ENCODE data around the gene ZNF540. TPM values are rescaled to one million over a fixed set of nuclear protein-coding genes. Genes with fewer than 3 reads are reported as not detected.

The ZNF540 gene
- total and polyA plus RNA-seq, 9 of the 15 experiments (the other 6 are each of a cell fraction or from before 2014, with no cell fraction given): 0.20 to 0.95 (median 0.44) TPM

DNA sequence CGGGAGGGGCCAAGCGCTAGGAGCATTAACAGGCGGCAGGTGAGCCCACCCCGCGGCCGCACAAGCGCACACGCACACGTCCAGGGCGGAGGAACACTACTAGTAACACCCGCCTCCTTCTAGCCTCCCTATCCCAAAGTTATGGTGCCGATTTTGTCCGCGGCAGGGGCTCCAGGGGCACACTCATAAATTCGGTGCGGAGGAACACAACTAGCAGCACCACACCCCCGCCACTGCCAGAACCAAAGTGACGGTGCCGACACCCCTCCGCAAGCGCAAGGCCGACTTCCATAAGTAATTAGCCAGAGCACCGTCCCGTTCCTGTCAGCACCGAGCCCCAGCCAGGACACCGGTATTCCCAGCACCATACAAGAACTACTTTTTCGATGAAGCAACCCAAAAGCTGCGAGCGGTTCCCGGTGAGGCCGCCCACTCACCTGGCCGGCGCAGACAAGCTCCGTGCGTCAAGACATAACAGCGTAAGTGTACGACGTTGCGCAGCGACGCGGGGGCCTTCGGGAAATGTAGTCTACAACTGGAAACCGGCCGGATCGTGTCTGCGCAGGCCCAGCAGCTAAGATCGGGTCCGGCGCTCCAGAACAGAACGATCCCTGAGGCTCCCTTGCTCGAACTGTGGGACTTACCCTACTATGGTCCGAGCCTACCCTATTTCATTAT, at the start of gene ZNF540, which contains the start of gene ZNF571 (continued):
- TF ChIP-seq CSDE1 (IDR thresholded peaks at IDR 0.05): no peak
- no peak for TF ChIP-seq SREBF2 (CRISPR knock-in tag; IDR thresholded peaks at IDR 0.05)
- TF ChIP-seq ATF1 (CRISPR knock-in tag; IDR thresholded peaks at IDR 0.05): peak; percentile 51; the same call in 1 of the 2 replicates
- TF ChIP-seq ATF1 (tag; IDR thresholded peaks at IDR 0.05): peak; percentile 96
- peak; percentile 97 for TF ChIP-seq NCOA6 (IDR thresholded peaks at IDR 0.05)
- TF ChIP-seq EP400 (IDR thresholded peaks at IDR 0.05): peak; percentile 59
- no peak for TF ChIP-seq GTF2F1 (IDR thresholded peaks at IDR 0.05; ENCODE audit: low read depth, low read length)
- TF ChIP-seq, protein P1, sequence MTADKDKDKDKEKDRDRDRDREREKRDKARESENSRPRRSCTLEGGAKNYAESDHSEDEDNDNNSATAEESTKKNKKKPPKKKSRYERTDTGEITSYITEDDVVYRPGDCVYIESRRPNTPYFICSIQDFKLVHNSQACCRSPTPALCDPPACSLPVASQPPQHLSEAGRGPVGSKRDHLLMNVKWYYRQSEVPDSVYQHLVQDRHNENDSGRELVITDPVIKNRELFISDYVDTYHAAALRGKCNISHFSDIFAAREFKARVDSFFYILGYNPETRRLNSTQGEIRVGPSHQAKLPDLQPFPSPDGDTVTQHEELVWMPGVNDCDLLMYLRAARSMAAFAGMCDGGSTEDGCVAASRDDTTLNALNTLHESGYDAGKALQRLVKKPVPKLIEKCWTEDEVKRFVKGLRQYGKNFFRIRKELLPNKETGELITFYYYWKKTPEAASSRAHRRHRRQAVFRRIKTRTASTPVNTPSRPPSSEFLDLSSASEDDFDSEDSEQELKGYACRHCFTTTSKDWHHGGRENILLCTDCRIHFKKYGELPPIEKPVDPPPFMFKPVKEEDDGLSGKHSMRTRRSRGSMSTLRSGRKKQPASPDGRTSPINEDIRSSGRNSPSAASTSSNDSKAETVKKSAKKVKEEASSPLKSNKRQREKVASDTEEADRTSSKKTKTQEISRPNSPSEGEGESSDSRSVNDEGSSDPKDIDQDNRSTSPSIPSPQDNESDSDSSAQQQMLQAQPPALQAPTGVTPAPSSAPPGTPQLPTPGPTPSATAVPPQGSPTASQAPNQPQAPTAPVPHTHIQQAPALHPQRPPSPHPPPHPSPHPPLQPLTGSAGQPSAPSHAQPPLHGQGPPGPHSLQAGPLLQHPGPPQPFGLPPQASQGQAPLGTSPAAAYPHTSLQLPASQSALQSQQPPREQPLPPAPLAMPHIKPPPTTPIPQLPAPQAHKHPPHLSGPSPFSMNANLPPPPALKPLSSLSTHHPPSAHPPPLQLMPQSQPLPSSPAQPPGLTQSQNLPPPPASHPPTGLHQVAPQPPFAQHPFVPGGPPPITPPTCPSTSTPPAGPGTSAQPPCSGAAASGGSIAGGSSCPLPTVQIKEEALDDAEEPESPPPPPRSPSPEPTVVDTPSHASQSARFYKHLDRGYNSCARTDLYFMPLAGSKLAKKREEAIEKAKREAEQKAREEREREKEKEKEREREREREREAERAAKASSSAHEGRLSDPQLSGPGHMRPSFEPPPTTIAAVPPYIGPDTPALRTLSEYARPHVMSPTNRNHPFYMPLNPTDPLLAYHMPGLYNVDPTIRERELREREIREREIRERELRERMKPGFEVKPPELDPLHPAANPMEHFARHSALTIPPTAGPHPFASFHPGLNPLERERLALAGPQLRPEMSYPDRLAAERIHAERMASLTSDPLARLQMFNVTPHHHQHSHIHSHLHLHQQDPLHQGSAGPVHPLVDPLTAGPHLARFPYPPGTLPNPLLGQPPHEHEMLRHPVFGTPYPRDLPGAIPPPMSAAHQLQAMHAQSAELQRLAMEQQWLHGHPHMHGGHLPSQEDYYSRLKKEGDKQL (CRISPR knock-in tag; IDR thresholded peaks at IDR 0.05; ENCODE audit: borderline replicate concordance): no peak
- peak; percentile 76 to 80; a peak in 3 of 4 replicates for TF ChIP-seq SIX5 (IDR thresholded peaks at IDR 0.05; ENCODE audit: borderline replicate concordance in 1 of 2, insufficient read depth in 1 of 2, low read depth in 1 of 2, low read length in 2 of 2)
- TF ChIP-seq HCFC1 (IDR thresholded peaks at IDR 0.05; ENCODE audit: low read depth, low read length): peak; percentile 94
- no peak for TF ChIP-seq NFE2L1 (tag; IDR thresholded peaks at IDR 0.05; ENCODE audit: borderline replicate concordance, low read depth)
- no peak for TF ChIP-seq MEF2D (tag; conservative IDR thresholded peaks at IDR 0.05; ENCODE audit: low read depth)
- TF ChIP-seq, protein P2, sequence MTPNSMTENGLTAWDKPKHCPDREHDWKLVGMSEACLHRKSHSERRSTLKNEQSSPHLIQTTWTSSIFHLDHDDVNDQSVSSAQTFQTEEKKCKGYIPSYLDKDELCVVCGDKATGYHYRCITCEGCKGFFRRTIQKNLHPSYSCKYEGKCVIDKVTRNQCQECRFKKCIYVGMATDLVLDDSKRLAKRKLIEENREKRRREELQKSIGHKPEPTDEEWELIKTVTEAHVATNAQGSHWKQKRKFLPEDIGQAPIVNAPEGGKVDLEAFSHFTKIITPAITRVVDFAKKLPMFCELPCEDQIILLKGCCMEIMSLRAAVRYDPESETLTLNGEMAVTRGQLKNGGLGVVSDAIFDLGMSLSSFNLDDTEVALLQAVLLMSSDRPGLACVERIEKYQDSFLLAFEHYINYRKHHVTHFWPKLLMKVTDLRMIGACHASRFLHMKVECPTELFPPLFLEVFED (CRISPR knock-in tag; conservative IDR thresholded peaks at IDR 0.05): no peak
- 0 out of 2 replicates have a peak, but pooled peaks have one; percentile 12 for TF ChIP-seq CBX1 (IDR thresholded peaks at IDR 0.05; ENCODE audit: low read depth)

All from K562 (cell line).